HG02588 (cell line): Measurements from ENCODE around the gene ETV6.

ENCODE experiments used
- ATAC-seq: cut with Tn5 transposase; IDR thresholded peaks from one replicate; pipeline ENCODE4 v1.9.1; 2021; ENCODE audit warnings: mild to moderate bottlenecking, moderate library complexity; ENCODE audit not compliant: unreplicated experiment

Gene ETV6

GRCh38 chr12:11876307-11876706 is 226.8 kb downstream of the ETV6 start:
- no peak for ATAC-seq

- ATAC-seq = no peak
Observed at GRCh38 chr12:11877102-11877826, 227.8 kb downstream of the ETV6 start.

- no peak for ATAC-seq
Observed at GRCh38 chr12:11877869-11878780, 228.7 kb downstream of the ETV6 start.

- no peak for ATAC-seq
Observed at GRCh38 chr12:11879306-11879705, 229.8 kb downstream of the ETV6 start.

GRCh38 chr12:11880381-11880780 is 230.9 kb downstream of the ETV6 start:
- ATAC-seq = no peak

GRCh38 chr12:11881835-11882234 is 232.4 kb downstream of the ETV6 start:
- ATAC-seq = no peak

- ATAC-seq = no peak
Observed at GRCh38 chr12:11882301-11883019, 233.0 kb downstream of the ETV6 start.

- ATAC-seq = no peak
Observed at GRCh38 chr12:11884116-11884515, 234.6 kb downstream of the ETV6 start.

GRCh38 chr12:11884706-11885105 is 235.2 kb downstream of the ETV6 start:
- ATAC-seq = no peak

GRCh38 chr12:11885261-11886038 is 236.0 kb downstream of the ETV6 start:
- no peak for ATAC-seq

GRCh38 chr12:11886339-11886738 is 236.9 kb downstream of the ETV6 start:
- ATAC-seq = no peak

GRCh38 chr12:11888029-11888428 is 238.6 kb downstream of the ETV6 start:
- ATAC-seq = no peak

- no peak for ATAC-seq
Observed at GRCh38 chr12:11891346-11891745, 241.9 kb downstream of the ETV6 start.

- no peak for ATAC-seq
Observed at GRCh38 chr12:11891754-11892386, 242.4 kb downstream of the ETV6 start.

- no peak for ATAC-seq
Observed at GRCh38 chr12:11893998-11894397, 244.5 kb downstream of the ETV6 start.

GRCh38 chr12:11894890-11895289 is 245.4 kb downstream of the ETV6 start:
- no peak for ATAC-seq

GRCh38 chr12:11895421-11896078 is 246.1 kb downstream of the ETV6 start:
- ATAC-seq = no peak

- ATAC-seq = no peak
Observed at GRCh38 chr12:11896417-11896929, 247.0 kb downstream of the ETV6 start.

GRCh38 chr12:11897923-11898322 is 248.4 kb downstream of the ETV6 start:
- no peak for ATAC-seq
